ENCODE data around the gene TTLL3. TPM values are rescaled to one million over a fixed set of nuclear protein-coding genes. Genes with fewer than 3 reads are reported as not detected.

The TTLL3 gene, protein sequence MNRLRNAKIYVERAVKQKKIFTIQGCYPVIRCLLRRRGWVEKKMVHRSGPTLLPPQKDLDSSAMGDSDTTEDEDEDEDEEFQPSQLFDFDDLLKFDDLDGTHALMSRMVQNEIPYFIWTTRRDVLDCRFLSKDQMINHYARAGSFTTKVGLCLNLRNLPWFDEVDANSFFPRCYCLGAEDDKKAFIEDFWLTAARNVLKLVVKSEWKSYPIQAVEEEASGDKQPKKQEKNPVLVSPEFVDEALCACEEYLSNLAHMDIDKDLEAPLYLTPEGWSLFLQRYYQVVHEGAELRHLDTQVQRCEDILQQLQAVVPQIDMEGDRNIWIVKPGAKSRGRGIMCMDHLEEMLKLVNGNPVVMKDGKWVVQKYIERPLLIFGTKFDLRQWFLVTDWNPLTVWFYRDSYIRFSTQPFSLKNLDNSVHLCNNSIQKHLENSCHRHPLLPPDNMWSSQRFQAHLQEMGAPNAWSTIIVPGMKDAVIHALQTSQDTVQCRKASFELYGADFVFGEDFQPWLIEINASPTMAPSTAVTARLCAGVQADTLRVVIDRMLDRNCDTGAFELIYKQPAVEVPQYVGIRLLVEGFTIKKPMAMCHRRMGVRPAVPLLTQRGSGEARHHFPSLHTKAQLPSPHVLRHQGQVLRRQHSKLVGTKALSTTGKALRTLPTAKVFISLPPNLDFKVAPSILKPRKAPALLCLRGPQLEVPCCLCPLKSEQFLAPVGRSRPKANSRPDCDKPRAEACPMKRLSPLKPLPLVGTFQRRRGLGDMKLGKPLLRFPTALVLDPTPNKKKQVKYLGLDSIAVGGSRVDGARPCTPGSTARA
- polyA plus RNA-seq (2013, experiment 1 of 2), result 29.2 TPM
- 26.3 TPM for polyA plus RNA-seq (2013, experiment 2 of 2)

DNA sequence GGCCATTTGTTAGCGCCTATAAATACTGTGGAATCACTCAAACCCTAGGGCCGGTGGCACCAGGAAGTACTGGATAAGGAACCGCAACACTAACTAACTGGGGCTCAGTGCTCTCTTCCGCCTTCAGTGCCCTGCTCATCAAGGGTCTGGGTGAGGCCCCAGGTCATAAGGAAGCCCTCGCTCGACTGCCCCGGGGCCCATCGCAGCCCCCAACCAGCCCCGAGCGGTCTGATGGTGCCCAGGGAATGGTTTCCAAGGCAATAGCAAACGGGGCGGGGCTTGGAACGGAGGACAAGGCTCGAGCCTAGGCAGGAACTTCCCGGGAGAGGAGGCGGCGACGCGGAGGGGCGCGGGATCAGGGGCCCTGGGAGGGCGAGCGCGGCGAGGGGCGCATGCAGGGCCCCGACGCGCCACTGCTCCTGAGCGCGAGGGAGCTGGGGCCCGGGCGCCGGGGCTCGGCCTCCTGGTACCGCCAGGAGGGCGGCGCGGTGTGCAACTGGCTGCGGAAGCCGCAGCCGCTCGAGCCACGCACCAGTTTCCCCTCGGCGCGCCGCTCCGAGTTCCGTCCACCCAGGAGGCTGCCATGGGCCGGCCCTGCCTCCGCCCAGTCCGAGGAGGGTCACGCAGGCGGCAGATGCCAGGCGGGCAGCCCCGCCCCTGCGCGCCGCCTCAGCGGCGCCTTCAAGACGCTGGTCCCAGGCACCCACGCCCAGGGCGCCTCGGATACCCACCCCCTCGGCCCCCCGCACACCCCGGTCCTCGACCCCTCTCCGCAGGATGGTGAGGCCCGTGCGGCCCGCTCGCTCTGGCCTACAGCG lies at the start of gene TTLL3:
TSS of gene TTLL3 (plus strand) at position 648 of the 818 bp plus-strand sequence. CDS start 400 bp downstream, outside the sequence.
- peaks cover 41% of the 10 kb centered on the region for H3K36me3 ChIP-seq (ENCODE audit: control insufficient read depth, insufficient read depth, low read length)
- no peaks in the 10 kb centered on the region for H3K9me3 ChIP-seq (ENCODE audit: control insufficient read depth, low read length)
- 3 to 4% methylated on average over 55 to 68 of the region's 76 CpGs for WGBS, 2 experiments (ENCODE audit: insufficient coverage in 2 of 2)
- H3K27ac ChIP-seq (ENCODE audit: low read depth, low read length, severe bottlenecking), result peak within 1 kb of the TSS; percentile 81
- H3K4me1 ChIP-seq (ENCODE audit: control insufficient read depth, insufficient read depth, low read length, poor library complexity, severe bottlenecking), result peaks cover 11% of the 10 kb centered on the region
- H3K4me3 ChIP-seq (ENCODE audit: extremely low read depth, insufficient read depth, low read length, poor library complexity, severe bottlenecking), result peak within 1 kb of the TSS; percentile 47

DNA sequence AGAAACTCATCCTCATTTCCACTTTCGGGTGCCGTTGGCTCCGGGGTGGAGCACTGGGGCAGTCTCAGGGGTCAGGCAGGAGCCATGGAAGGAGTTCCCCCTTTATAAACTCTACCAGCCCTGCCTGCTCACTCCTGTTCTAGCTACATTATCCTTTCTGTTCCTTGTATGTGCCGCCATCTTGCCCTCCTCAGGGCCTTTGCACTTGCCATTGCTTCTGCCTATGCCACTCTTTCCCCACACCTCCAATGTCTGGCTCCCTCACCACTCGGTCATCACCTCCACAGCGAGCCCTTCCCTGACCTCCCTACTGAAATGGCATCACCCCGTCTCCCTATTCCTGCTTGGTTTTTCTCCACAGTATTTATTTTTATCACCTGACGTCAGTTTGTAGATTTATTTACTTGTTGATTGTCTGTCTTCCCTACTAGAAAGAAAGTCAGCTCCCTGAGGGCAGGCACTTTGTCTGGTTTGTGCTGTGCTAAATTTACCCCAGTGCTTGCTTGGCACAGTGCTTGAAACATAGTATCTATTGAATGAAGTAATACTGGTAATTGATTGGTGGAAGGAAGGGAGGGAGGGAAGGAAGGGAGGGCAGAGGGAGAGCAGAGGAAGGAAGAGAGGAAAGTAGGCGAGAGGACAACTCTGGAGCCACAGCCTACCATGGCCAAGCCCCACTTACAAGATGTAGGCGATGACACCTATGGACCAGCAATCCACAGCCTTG lies 49.1 kb upstream of the TTLL3 start:
- no peak overlapping the region for H3K4me3 ChIP-seq (ENCODE audit: extremely low read depth, insufficient read depth, low read length, poor library complexity, severe bottlenecking)
- no peaks in the 10 kb centered on the region for H3K9me3 ChIP-seq (ENCODE audit: control insufficient read depth, low read length)
- 95% methylated on average over 6 to 8 of the region's 10 CpGs for WGBS, 2 experiments (ENCODE audit: insufficient coverage in 2 of 2)
- H3K4me1 ChIP-seq (ENCODE audit: control insufficient read depth, insufficient read depth, low read length, poor library complexity, severe bottlenecking), result no peaks in the 10 kb centered on the region
- peaks cover 60% of the 10 kb centered on the region for H3K36me3 ChIP-seq (ENCODE audit: control insufficient read depth, insufficient read depth, low read length)
- no peak overlapping the region for H3K27ac ChIP-seq (ENCODE audit: low read depth, low read length, severe bottlenecking)

DNA sequence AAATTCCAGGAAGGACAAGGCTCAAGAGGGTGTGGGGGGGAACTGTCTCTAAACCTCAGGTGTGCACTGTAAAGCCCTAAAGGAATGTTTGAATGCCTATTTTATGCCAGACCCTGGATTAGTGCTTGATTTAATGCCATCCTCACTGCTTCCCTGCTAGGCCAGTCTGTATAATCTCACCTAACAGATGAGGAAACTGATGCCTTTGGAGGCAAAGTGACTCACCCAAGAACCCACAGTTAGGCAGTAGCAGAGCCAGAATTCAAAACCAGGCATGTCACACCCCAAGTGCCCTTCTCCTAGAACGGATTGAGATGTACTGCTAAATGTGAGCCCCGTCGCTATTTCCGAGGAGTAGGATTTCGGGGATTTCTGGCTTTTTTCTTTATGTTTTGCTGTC lies 48.1 kb upstream of the TTLL3 start:
- Histone ChIP-seq H3K4me3 (ENCODE audit: extremely low read depth, insufficient read depth, low read length, poor library complexity, severe bottlenecking) (no peak overlapping the region), H3K27ac (ENCODE audit: low read depth, low read length, severe bottlenecking) (no peak overlapping the region), H3K36me3 (ENCODE audit: control insufficient read depth, insufficient read depth, low read length) (peaks cover 50% of the 10 kb centered on the region), H3K4me1 (ENCODE audit: control insufficient read depth, insufficient read depth, low read length, poor library complexity, severe bottlenecking) (no peaks in the 10 kb centered on the region), H3K9me3 (ENCODE audit: control insufficient read depth, low read length) (no peaks in the 10 kb centered on the region)
- WGBS, 2 experiments (ENCODE audit: insufficient coverage in 2 of 2), result 50 to 94% methylated on average over 1 to 5 of the region's 5 CpGs

DNA sequence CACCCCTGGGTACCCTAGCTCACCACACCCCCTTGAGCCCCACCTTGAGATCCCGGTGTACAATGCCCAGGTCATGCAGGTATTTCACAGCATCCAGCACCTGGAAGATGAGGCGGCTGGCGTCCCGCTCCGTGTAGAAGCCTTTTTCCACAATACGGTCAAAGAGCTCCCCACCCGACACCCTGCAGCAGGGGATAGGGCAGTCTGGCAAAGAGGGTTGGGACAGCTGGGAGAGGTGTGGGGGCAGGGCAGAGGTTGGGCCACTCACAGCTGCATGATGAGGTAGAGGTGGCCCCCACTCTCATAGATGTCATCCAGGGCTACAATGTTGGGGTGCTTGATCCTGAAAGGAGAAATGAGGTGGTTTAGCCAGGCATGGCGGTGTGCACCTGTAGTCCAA lies 47.2 kb upstream of the TTLL3 start:
- Histone ChIP-seq H3K4me3 (ENCODE audit: extremely low read depth, insufficient read depth, low read length, poor library complexity, severe bottlenecking) (no peak overlapping the region), H3K9me3 (ENCODE audit: control insufficient read depth, low read length) (no peaks in the 10 kb centered on the region), H3K27ac (ENCODE audit: low read depth, low read length, severe bottlenecking) (no peak overlapping the region), H3K36me3 (ENCODE audit: control insufficient read depth, insufficient read depth, low read length) (peaks cover 40% of the 10 kb centered on the region), H3K4me1 (ENCODE audit: control insufficient read depth, insufficient read depth, low read length, poor library complexity, severe bottlenecking) (no peaks in the 10 kb centered on the region)
- 94 to 100% methylated on average over 3 to 7 of the region's 8 CpGs for WGBS, 2 experiments (ENCODE audit: insufficient coverage in 2 of 2)

DNA sequence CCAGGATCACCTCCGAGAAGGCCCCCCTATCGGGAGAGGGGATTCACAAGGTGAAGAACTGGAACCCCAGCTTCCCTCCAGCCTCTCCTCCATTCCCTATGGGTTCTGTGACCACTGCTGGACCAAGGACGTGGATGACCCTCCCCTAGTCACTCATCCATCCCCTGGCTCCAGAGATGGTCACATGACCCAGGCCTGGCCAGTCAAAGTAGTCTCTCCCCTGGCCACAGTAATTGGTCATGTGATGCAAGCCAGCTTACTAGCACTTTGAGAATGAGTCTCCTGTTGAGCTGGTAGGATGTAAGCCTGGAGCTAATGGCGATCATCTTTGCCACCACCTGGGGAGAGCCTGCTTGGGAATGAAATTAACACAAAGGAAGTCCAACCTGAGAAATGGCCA lies 44.2 kb upstream of the TTLL3 start:
- WGBS, 2 experiments (ENCODE audit: insufficient coverage in 2 of 2), result 58 to 82% methylated on average over 1 to 4 of the region's 4 CpGs
- H3K4me3 ChIP-seq (ENCODE audit: extremely low read depth, insufficient read depth, low read length, poor library complexity, severe bottlenecking), result no peak overlapping the region
- H3K36me3 ChIP-seq (ENCODE audit: control insufficient read depth, insufficient read depth, low read length), result peaks cover 12% of the 10 kb centered on the region
- peaks cover 5% of the 10 kb centered on the region for H3K4me1 ChIP-seq (ENCODE audit: control insufficient read depth, insufficient read depth, low read length, poor library complexity, severe bottlenecking)
- H3K27ac ChIP-seq (ENCODE audit: low read depth, low read length, severe bottlenecking), result no peak overlapping the region
- no peaks in the 10 kb centered on the region for H3K9me3 ChIP-seq (ENCODE audit: control insufficient read depth, low read length)

DNA sequence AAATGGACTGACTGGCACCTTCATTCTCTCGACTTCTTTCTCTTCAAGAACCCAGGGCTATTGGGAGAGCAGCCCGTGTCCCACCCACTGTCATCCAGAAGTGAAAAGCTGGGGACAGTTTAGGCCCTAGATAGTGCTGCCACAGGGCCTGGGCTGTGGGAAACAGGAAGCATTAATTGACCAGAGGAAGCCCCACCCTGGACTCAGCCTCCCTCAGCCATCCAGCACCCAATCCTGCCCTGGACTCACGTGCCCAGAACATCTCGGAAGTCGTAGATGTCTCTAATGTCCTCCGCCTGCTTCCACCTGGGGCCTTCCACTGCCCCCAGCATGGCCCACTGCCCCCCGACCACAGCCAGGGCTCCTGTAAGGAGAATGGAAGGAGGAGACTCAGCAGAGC lies 42.6 kb upstream of the TTLL3 start:
- Histone ChIP-seq H3K27ac (ENCODE audit: low read depth, low read length, severe bottlenecking) (no peak overlapping the region), H3K4me3 (ENCODE audit: extremely low read depth, insufficient read depth, low read length, poor library complexity, severe bottlenecking) (no peak overlapping the region), H3K4me1 (ENCODE audit: control insufficient read depth, insufficient read depth, low read length, poor library complexity, severe bottlenecking) (peaks cover 5% of the 10 kb centered on the region), H3K36me3 (ENCODE audit: control insufficient read depth, insufficient read depth, low read length) (peaks cover 6% of the 10 kb centered on the region), H3K9me3 (ENCODE audit: control insufficient read depth, low read length) (no peaks in the 10 kb centered on the region)
- 92 to 97% methylated on average over 4 to 6 of the region's 7 CpGs for WGBS, 2 experiments (ENCODE audit: insufficient coverage in 2 of 2)

DNA sequence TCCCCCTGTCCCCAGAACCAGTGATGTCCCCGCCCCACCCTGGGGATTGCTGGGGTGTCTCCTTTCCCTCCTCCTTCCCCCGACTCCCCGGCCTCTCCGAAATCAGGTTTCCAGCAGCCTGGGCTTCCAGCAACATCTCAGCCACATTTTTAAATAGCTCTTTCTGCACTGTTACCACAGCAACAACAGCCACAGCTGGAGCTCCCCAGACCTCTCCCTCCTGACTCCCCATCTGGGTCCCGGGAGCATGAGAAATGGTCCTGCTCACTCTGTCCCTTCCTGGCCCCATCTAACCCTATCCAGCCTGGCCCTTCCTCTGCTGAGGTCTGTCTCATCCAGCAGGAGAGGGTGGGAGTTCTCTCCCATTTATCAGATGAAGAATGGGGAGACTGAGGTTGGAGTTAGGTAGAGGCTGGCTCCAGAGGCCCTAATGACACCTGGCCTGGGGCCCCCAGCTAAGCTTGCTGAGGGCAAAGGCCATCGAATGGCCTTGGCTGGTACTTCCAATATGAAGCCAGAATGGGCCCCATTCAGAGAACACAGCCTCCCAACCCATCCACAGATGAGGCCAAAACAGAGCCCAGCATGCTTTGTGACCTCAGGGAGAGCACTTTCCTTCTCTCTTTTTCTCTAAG lies 41.8 kb upstream of the TTLL3 start:
- peaks cover 5% of the 10 kb centered on the region for H3K4me1 ChIP-seq (ENCODE audit: control insufficient read depth, insufficient read depth, low read length, poor library complexity, severe bottlenecking)
- peaks cover 3% of the 10 kb centered on the region for H3K36me3 ChIP-seq (ENCODE audit: control insufficient read depth, insufficient read depth, low read length)
- no peak overlapping the region for H3K27ac ChIP-seq (ENCODE audit: low read depth, low read length, severe bottlenecking)
- no peaks in the 10 kb centered on the region for H3K9me3 ChIP-seq (ENCODE audit: control insufficient read depth, low read length)
- H3K4me3 ChIP-seq (ENCODE audit: extremely low read depth, insufficient read depth, low read length, poor library complexity, severe bottlenecking), result no peak overlapping the region
- WGBS, 2 experiments (ENCODE audit: insufficient coverage in 2 of 2), result 85 to 90% methylated on average over 2 to 6 of the region's 6 CpGs

DNA sequence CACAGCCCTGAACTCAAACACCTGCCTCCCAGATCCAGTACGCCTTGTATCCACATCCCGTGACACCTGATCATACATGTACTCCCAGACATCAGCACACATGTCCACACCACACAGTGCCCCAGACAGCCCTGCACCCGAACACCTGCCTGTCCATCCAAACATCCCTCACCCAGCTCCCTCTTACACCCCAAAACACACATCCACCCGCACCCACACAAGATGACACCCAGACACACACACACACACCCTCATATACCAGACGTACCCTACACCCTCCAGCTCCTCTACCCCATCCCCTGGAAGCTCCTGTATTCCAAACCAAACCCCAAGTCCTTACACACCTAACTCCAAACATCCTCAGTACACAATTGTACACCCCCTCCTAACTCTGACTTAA lies 41.0 kb upstream of the TTLL3 start:
- H3K4me3 ChIP-seq (ENCODE audit: extremely low read depth, insufficient read depth, low read length, poor library complexity, severe bottlenecking), result peak overlapping the region; percentile 43
- 92 to 98% methylated on average over 4 to 5 of the region's 5 CpGs for WGBS, 2 experiments (ENCODE audit: insufficient coverage in 2 of 2)
- no peaks in the 10 kb centered on the region for H3K9me3 ChIP-seq (ENCODE audit: control insufficient read depth, low read length)
- H3K36me3 ChIP-seq (ENCODE audit: control insufficient read depth, insufficient read depth, low read length), result peaks cover under 1% of the 10 kb centered on the region
- H3K27ac ChIP-seq (ENCODE audit: low read depth, low read length, severe bottlenecking), result no peak overlapping the region
- peaks cover 5% of the 10 kb centered on the region for H3K4me1 ChIP-seq (ENCODE audit: control insufficient read depth, insufficient read depth, low read length, poor library complexity, severe bottlenecking)

DNA sequence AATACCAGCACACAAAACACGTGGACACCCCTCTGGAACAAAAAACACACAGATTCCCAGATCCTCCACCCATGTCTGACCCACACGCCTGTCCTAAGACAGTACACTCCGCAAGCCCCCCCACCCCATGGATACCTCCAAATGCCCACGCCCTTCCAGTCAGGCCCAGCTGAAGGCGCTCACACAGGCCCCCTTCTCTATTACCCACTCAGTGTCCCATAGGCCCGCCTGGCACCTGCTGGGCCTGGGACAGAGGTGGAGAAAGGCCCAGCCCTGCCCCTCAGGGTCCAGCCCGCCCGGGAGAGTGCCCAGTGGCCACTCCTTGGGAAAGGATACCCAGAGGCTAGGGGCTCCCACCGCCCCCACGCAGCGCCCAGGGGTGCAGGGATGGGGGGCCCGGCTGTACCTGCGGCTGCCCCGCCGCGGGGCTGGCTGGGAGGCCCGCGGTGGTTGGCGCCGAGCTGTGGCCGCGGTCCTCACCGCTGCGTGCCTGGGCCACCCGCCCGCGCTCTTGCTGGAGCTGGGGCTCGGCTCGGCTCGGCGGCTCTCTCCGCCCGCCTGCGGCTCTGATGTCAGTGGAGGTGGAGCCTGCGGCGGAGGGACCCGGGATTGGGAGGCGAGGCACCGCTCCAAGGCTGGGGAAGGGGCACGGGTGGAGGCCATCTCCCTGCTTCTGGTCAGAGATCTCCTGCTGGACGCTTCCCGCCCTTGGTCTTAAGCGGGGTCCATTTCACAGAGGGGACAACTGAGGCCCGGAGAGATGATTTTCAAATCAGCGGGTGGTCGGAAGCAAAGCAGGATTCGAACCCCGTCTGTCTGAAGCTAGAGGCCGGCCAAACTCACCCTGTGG lies 40.4 kb upstream of the TTLL3 start, which contains the start of gene CAMK1:
TSS of gene CAMK1 (minus strand) at position 522 of the 850 bp plus-strand sequence. CDS start 2,198 bp downstream, outside the sequence.
- peak within 1 kb of the TSS; percentile 43 for H3K4me3 ChIP-seq (ENCODE audit: extremely low read depth, insufficient read depth, low read length, poor library complexity, severe bottlenecking)
- H3K27ac ChIP-seq (ENCODE audit: low read depth, low read length, severe bottlenecking), result no peak within 1 kb of the TSS

More for the DNA sequence above, 40.4 kb upstream of the TTLL3 start, which contains the start of gene CAMK1:
- 11 to 22% methylated on average over 31 to 47 of the region's 49 CpGs for WGBS, 2 experiments (ENCODE audit: insufficient coverage in 2 of 2)
- no peaks in the 10 kb centered on the region for H3K9me3 ChIP-seq (ENCODE audit: control insufficient read depth, low read length)
- peaks cover 5% of the 10 kb centered on the region for H3K4me1 ChIP-seq (ENCODE audit: control insufficient read depth, insufficient read depth, low read length, poor library complexity, severe bottlenecking)
- H3K36me3 ChIP-seq (ENCODE audit: control insufficient read depth, insufficient read depth, low read length), result no peaks in the 10 kb centered on the region

Data from mesodermal cell (in vitro differentiated cells).